GM12892 (cell line): ENCODE data around the gene PROK2.

Experiments used
- DNase-seq: peaks from one replicate; pipeline ENCODE4 v3.0.0; 2011; ENCODE audit not compliant: insufficient read length
- FAIRE-seq: peaks from 2 replicates; lab custom pipeline; 2011; peaks lifted over from hg19 to GRCh38; lab: Jason Lieb, UNC
- POLR2A ChIP-seq: IDR thresholded peaks from 2 replicates; pipeline ENCODE4 v1.6.1; 2011; ENCODE audit warnings: low read depth, low read length, control low read depth
- POLR2AphosphoS5 ChIP-seq: IDR thresholded peaks from 2 replicates; pipeline ENCODE4 v1.6.1; 2011; ENCODE audit warnings: low read depth, low read length, control low read depth
- TAF1 ChIP-seq: IDR thresholded peaks from 2 replicates; pipeline ENCODE4 v1.6.1; 2011; ENCODE audit warnings: low read depth, mild to moderate bottlenecking, control low read depth, low read length, borderline replicate concordance

The PROK2 gene

GRCh38 chr3:71806736-71807135 lies 21.8 kb upstream of the PROK2 start:
- DNase-seq = no peak
- FAIRE-seq = no peak

GRCh38 chr3:71805691-71806090 lies 20.7 kb upstream of the PROK2 start:
- DNase-seq (no peak), FAIRE-seq (no peak)
- TF ChIP-seq POLR2A = no peak
- no peak for TF ChIP-seq POLR2AphosphoS5
- no peak for TF ChIP-seq TAF1

More at GRCh38 chr3:71806736-71807135, 21.8 kb upstream of the PROK2 start:
- TF ChIP-seq TAF1 (no peak), POLR2A (no peak), POLR2AphosphoS5 (no peak)

- no peak for TF ChIP-seq POLR2A
- no peak for TF ChIP-seq POLR2AphosphoS5
- no peak for TF ChIP-seq TAF1
- FAIRE-seq = no peak
- DNase-seq = no peak
These were observed 20.3 kb upstream of the PROK2 start for GRCh38 chr3:71805199-71805598.

- FAIRE-seq (no peak), DNase-seq (no peak)
- TF ChIP-seq POLR2AphosphoS5 (no peak), TAF1 (no peak), POLR2A (no peak)
These were observed 18.3 kb upstream of the PROK2 start for GRCh38 chr3:71803248-71803647.

GRCh38 chr3:71801986-71802385 lies 17.0 kb upstream of the PROK2 start:
- FAIRE-seq (no peak), DNase-seq (no peak)
- TF ChIP-seq POLR2A (no peak), POLR2AphosphoS5 (no peak), TAF1 (no peak)

- TF ChIP-seq POLR2A (no peak), POLR2AphosphoS5 (no peak), TAF1 (no peak)
- DNase-seq (no peak), FAIRE-seq (no peak)
These were observed 15.1 kb upstream of the PROK2 start for GRCh38 chr3:71800023-71800422.

GRCh38 chr3:71797455-71797854 lies 12.5 kb upstream of the PROK2 start:
- no peak for TF ChIP-seq TAF1
- no peak for TF ChIP-seq POLR2AphosphoS5
- no peak for TF ChIP-seq POLR2A
- no peak for FAIRE-seq
- no peak for DNase-seq

- no peak for TF ChIP-seq POLR2A
- TF ChIP-seq POLR2AphosphoS5 = no peak
- TF ChIP-seq TAF1 = no peak
- no peak for DNase-seq
- no peak for FAIRE-seq
These were observed 11.3 kb upstream of the PROK2 start for GRCh38 chr3:71796290-71796689.

GRCh38 chr3:71791634-71792033 lies 6.7 kb upstream of the PROK2 start:
- DNase-seq (no peak), FAIRE-seq (no peak)
- no peak for TF ChIP-seq POLR2AphosphoS5
- no peak for TF ChIP-seq TAF1
- TF ChIP-seq POLR2A = no peak

GRCh38 chr3:71789922-71790321 lies 5.0 kb upstream of the PROK2 start:
- no peak for FAIRE-seq
- DNase-seq = no peak
- no peak for TF ChIP-seq TAF1
- no peak for TF ChIP-seq POLR2A
- TF ChIP-seq POLR2AphosphoS5 = no peak

GRCh38 chr3:71787851-71788405 lies 3.0 kb upstream of the PROK2 start:
- FAIRE-seq (no peak), DNase-seq (no peak)
- TF ChIP-seq POLR2A = no peak
- TF ChIP-seq TAF1 = no peak
- TF ChIP-seq POLR2AphosphoS5 = no peak

GRCh38 chr3:71786551-71786950 lies 1.6 kb upstream of the PROK2 start:
- TF ChIP-seq TAF1 (no peak), POLR2A (no peak), POLR2AphosphoS5 (no peak)
- no peak for FAIRE-seq
- DNase-seq = no peak

- FAIRE-seq (no peak), DNase-seq (no peak)
- TF ChIP-seq POLR2A (no peak), POLR2AphosphoS5 (no peak), TAF1 (no peak)
These were observed 1.2 kb upstream of the PROK2 start for GRCh38 chr3:71786217-71786549.
